Bone marrow (tissue), 2 donors: ENCODE data around the gene RHAG.
"Not testable (repeated sequence)": the region's sequence is repeated elsewhere in the genome, so short reads cannot be mapped to it uniquely, and the experiment has no call there.

Experiments used
- DNase-seq, 2 donors: peaks; one replicate each; lab custom pipeline; 2025; lab: John Stamatoyannopoulos, UW

RHAG gene

GRCh38 chr6:49635978-49636712 lies 494 bp downstream of the RHAG start:
- no peak for DNase-seq

- no peak for DNase-seq
Observed at GRCh38 chr6:49635480-49635879, 1.2 kb downstream of the RHAG start.

GRCh38 chr6:49634836-49635218 lies 1.8 kb downstream of the RHAG start:
- no peak for DNase-seq

GRCh38 chr6:49634092-49634835 lies 2.4 kb downstream of the RHAG start:
- DNase-seq, result no peak

GRCh38 chr6:49633541-49633940 lies 3.1 kb downstream of the RHAG start:
- DNase-seq, result no peak

GRCh38 chr6:49632727-49633126 lies 3.9 kb downstream of the RHAG start:
- DNase-seq, result no peak

- DNase-seq, result not testable (repeated sequence)
Observed at GRCh38 chr6:49629485-49630088, 7.1 kb downstream of the RHAG start.

- no peak for DNase-seq
Observed at GRCh38 chr6:49626811-49627210, 9.8 kb downstream of the RHAG start.

- no peak for DNase-seq
Observed at GRCh38 chr6:49618257-49618656, 18.4 kb downstream of the RHAG start.

GRCh38 chr6:49614144-49614543 lies 22.5 kb downstream of the RHAG start:
- not testable (repeated sequence) for DNase-seq

GRCh38 chr6:49609285-49609684 lies 27.4 kb downstream of the RHAG start:
- no peak for DNase-seq

- DNase-seq, result not testable (repeated sequence)
Observed at GRCh38 chr6:49608275-49608674, 28.4 kb downstream of the RHAG start.

- no peak for DNase-seq
Observed at GRCh38 chr6:49607391-49607982, 29.2 kb downstream of the RHAG start.

GRCh38 chr6:49606721-49607390 lies 29.8 kb downstream of the RHAG start:
- DNase-seq, result peak in 1 of 2 donors; percentile 57

- DNase-seq, result not testable (repeated sequence)
Observed at GRCh38 chr6:49604080-49604479, 32.6 kb downstream of the RHAG start.

- not testable (repeated sequence) for DNase-seq
Observed at GRCh38 chr6:49587262-49587661, 49.4 kb downstream of the RHAG start.

GRCh38 chr6:49582529-49582928 lies 54.1 kb downstream of the RHAG start:
- no peak for DNase-seq

GRCh38 chr6:49579649-49580048 lies 57.0 kb downstream of the RHAG start:
- no peak for DNase-seq

GRCh38 chr6:49576618-49577017 lies 60.0 kb downstream of the RHAG start:
- DNase-seq, result no peak

- DNase-seq, result no peak
Observed at GRCh38 chr6:49570474-49571079, 66.1 kb downstream of the RHAG start.

GRCh38 chr6:49565855-49566254 lies 70.8 kb downstream of the RHAG start:
- no peak for DNase-seq

GRCh38 chr6:49565261-49565660 lies 71.4 kb downstream of the RHAG start:
- no peak for DNase-seq
